Activated gamma-delta T cell treated with Interleukin-2 at 50 U/mL for 16 hours (primary cell): Measurements from ENCODE around the gene OCIAD1.
"Not testable (repeated sequence)": the region's sequence is repeated elsewhere in the genome, so short reads cannot be mapped to it uniquely, and the experiment has no call there.

Experiments
- DNase-seq: peaks from one replicate; pipeline ENCODE4 v3.0.0-alpha.2; 2020

OCIAD1 gene

GRCh38 chr4:48821431-48821830 lies 9.5 kb upstream of the OCIAD1 start:
- not testable (repeated sequence) for DNase-seq

GRCh38 chr4:48827622-48828021 lies 3.3 kb upstream of the OCIAD1 start:
- DNase-seq, result no peak

- DNase-seq, result no peak
Measured at GRCh38 chr4:48831532-48832030, 693 bp downstream of the OCIAD1 start.

GRCh38 chr4:48832571-48832970 lies 1.7 kb downstream of the OCIAD1 start:
- DNase-seq, result no peak

GRCh38 chr4:48836658-48837057 lies 5.8 kb downstream of the OCIAD1 start:
- DNase-seq, result no peak

GRCh38 chr4:48841045-48841827 lies 10.3 kb downstream of the OCIAD1 start:
- DNase-seq, result no peak

GRCh38 chr4:48844843-48845242 lies 14.0 kb downstream of the OCIAD1 start:
- no peak for DNase-seq

GRCh38 chr4:48848799-48849198 lies 17.9 kb downstream of the OCIAD1 start:
- not testable (repeated sequence) for DNase-seq

- DNase-seq, result no peak
Measured at GRCh38 chr4:48851651-48852050, 20.8 kb downstream of the OCIAD1 start.

- no peak for DNase-seq
Measured at GRCh38 chr4:48853604-48854394, 22.9 kb downstream of the OCIAD1 start.

GRCh38 chr4:48854395-48854683 lies 23.5 kb downstream of the OCIAD1 start:
- DNase-seq, result no peak

GRCh38 chr4:48854982-48855381 lies 24.1 kb downstream of the OCIAD1 start:
- no peak for DNase-seq

- no peak for DNase-seq
Measured at GRCh38 chr4:48858130-48858529, 27.2 kb downstream of the OCIAD1 start.

- no peak for DNase-seq
Measured at GRCh38 chr4:48862038-48862437, 31.1 kb downstream of the OCIAD1 start.

- no peak for DNase-seq
Measured at GRCh38 chr4:48862661-48863060, 31.8 kb downstream of the OCIAD1 start.

- DNase-seq, result no peak
Measured at GRCh38 chr4:48863728-48864127, 32.8 kb downstream of the OCIAD1 start.

- DNase-seq, result not testable (repeated sequence)
Measured at GRCh38 chr4:48864696-48865095, 33.8 kb downstream of the OCIAD1 start.

GRCh38 chr4:48877827-48878535 lies 47.1 kb downstream of the OCIAD1 start:
- no peak for DNase-seq

- DNase-seq, result no peak
Measured at GRCh38 chr4:48879561-48880442, 48.9 kb downstream of the OCIAD1 start.

GRCh38 chr4:48881646-48882045 lies 50.8 kb downstream of the OCIAD1 start:
- DNase-seq, result not testable (repeated sequence)

- DNase-seq, result not testable (repeated sequence)
Measured at GRCh38 chr4:48889750-48890149, 58.9 kb downstream of the OCIAD1 start.

GRCh38 chr4:48891028-48891619 lies 60.2 kb downstream of the OCIAD1 start:
- no peak for DNase-seq
